ENCODE results near the gene PPIL1.

The PPIL1 gene

GRCh38 chr6:36885461-36886401 is 11.1 kb upstream of the PPIL1 start, which contains the start of gene C6orf89:
Gene C6orf89 (plus strand): TSS chr6:36885952. CDS start chr6:36899445, 13,493 bp downstream.
- Histone ChIP-seq H3K4me1 (ENCODE audit: control insufficient read depth, insufficient read depth, low read length) (peaks cover 6% of the 10 kb centered on the region), H3K36me3 (ENCODE audit: control insufficient read depth, insufficient read depth, low read length) (no peaks in the 10 kb centered on the region), H3K27me3 (ENCODE audit: control insufficient read depth, insufficient read depth, low read length) (no peaks in the 10 kb centered on the region), H3K9ac (ENCODE audit: low read length) (peak within 1 kb of the TSS; percentile 80), H3K4me3 (ENCODE audit: low read length) (peak within 1 kb of the TSS; percentile 66), H3K9me3 (ENCODE audit: control insufficient read depth, low read length) (no peaks in the 10 kb centered on the region)

GRCh38 chr6:36884610-36885009 is 10.0 kb upstream of the PPIL1 start:
- no peaks in the 10 kb centered on the region for H3K36me3 ChIP-seq (ENCODE audit: control insufficient read depth, insufficient read depth, low read length)
- H3K4me3 ChIP-seq (ENCODE audit: low read length), result no peak overlapping the region
- no peaks in the 10 kb centered on the region for H3K9me3 ChIP-seq (ENCODE audit: control insufficient read depth, low read length)
- H3K4me1 ChIP-seq (ENCODE audit: control insufficient read depth, insufficient read depth, low read length), result peaks cover 6% of the 10 kb centered on the region
- H3K27me3 ChIP-seq (ENCODE audit: control insufficient read depth, insufficient read depth, low read length), result no peaks in the 10 kb centered on the region
- H3K9ac ChIP-seq (ENCODE audit: low read length), result no peak overlapping the region

GRCh38 chr6:36875250-36875633 is 639 bp upstream of the PPIL1 start:
- peaks cover 3% of the 10 kb centered on the region for H3K4me1 ChIP-seq (ENCODE audit: control insufficient read depth, insufficient read depth, low read length)
- H3K4me3 ChIP-seq (ENCODE audit: low read length), result peak overlapping the region; percentile 49
- no peaks in the 10 kb centered on the region for H3K9me3 ChIP-seq (ENCODE audit: control insufficient read depth, low read length)
- H3K27me3 ChIP-seq (ENCODE audit: control insufficient read depth, insufficient read depth, low read length), result no peaks in the 10 kb centered on the region
- H3K36me3 ChIP-seq (ENCODE audit: control insufficient read depth, insufficient read depth, low read length), result no peaks in the 10 kb centered on the region
- H3K9ac ChIP-seq (ENCODE audit: low read length), result peak overlapping the region; percentile 79

GRCh38 chr6:36873612-36874442 is 776 bp downstream of the PPIL1 start:
- Histone ChIP-seq H3K36me3 (ENCODE audit: control insufficient read depth, insufficient read depth, low read length) (no peaks in the 10 kb centered on the region), H3K9ac (ENCODE audit: low read length) (peak overlapping the region; percentile 79), H3K27me3 (ENCODE audit: control insufficient read depth, insufficient read depth, low read length) (no peaks in the 10 kb centered on the region), H3K9me3 (ENCODE audit: control insufficient read depth, low read length) (no peaks in the 10 kb centered on the region), H3K4me3 (ENCODE audit: low read length) (peak overlapping the region; percentile 49), H3K4me1 (ENCODE audit: control insufficient read depth, insufficient read depth, low read length) (peaks cover 3% of the 10 kb centered on the region)

- Histone ChIP-seq H3K4me1 (ENCODE audit: control insufficient read depth, insufficient read depth, low read length) (peaks cover 3% of the 10 kb centered on the region), H3K36me3 (ENCODE audit: control insufficient read depth, insufficient read depth, low read length) (no peaks in the 10 kb centered on the region), H3K27me3 (ENCODE audit: control insufficient read depth, insufficient read depth, low read length) (no peaks in the 10 kb centered on the region), H3K9ac (ENCODE audit: low read length) (no peak overlapping the region), H3K4me3 (ENCODE audit: low read length) (no peak overlapping the region), H3K9me3 (ENCODE audit: control insufficient read depth, low read length) (no peaks in the 10 kb centered on the region)
These were observed 1.5 kb downstream of the PPIL1 start for GRCh38 chr6:36873115-36873514.

- Histone ChIP-seq H3K9ac (ENCODE audit: low read length) (no peak overlapping the region), H3K36me3 (ENCODE audit: control insufficient read depth, insufficient read depth, low read length) (no peaks in the 10 kb centered on the region), H3K4me1 (ENCODE audit: control insufficient read depth, insufficient read depth, low read length) (peaks cover 8% of the 10 kb centered on the region), H3K4me3 (ENCODE audit: low read length) (no peak overlapping the region), H3K9me3 (ENCODE audit: control insufficient read depth, low read length) (no peaks in the 10 kb centered on the region), H3K27me3 (ENCODE audit: control insufficient read depth, insufficient read depth, low read length) (no peaks in the 10 kb centered on the region)
These were observed 2.9 kb downstream of the PPIL1 start for GRCh38 chr6:36871686-36872085.

GRCh38 chr6:36867471-36868224 is 7.0 kb downstream of the PPIL1 start:
- no peak overlapping the region for H3K9ac ChIP-seq (ENCODE audit: low read length)

GRCh38 chr6:36865835-36866234 is 8.8 kb downstream of the PPIL1 start:
- Histone ChIP-seq H3K4me1 (ENCODE audit: control insufficient read depth, insufficient read depth, low read length) (peaks cover 4% of the 10 kb centered on the region), H3K9ac (ENCODE audit: low read length) (no peak overlapping the region), H3K36me3 (ENCODE audit: control insufficient read depth, insufficient read depth, low read length) (no peaks in the 10 kb centered on the region), H3K27me3 (ENCODE audit: control insufficient read depth, insufficient read depth, low read length) (no peaks in the 10 kb centered on the region), H3K4me3 (ENCODE audit: low read length) (no peak overlapping the region), H3K9me3 (ENCODE audit: control insufficient read depth, low read length) (no peaks in the 10 kb centered on the region)

More at GRCh38 chr6:36867471-36868224, 7.0 kb downstream of the PPIL1 start:
- Histone ChIP-seq H3K36me3 (ENCODE audit: control insufficient read depth, insufficient read depth, low read length) (no peaks in the 10 kb centered on the region), H3K27me3 (ENCODE audit: control insufficient read depth, insufficient read depth, low read length) (no peaks in the 10 kb centered on the region), H3K9me3 (ENCODE audit: control insufficient read depth, low read length) (no peaks in the 10 kb centered on the region), H3K4me3 (ENCODE audit: low read length) (no peak overlapping the region), H3K4me1 (ENCODE audit: control insufficient read depth, insufficient read depth, low read length) (peaks cover 4% of the 10 kb centered on the region)

GRCh38 chr6:36863670-36864540 is 10.7 kb downstream of the PPIL1 start:
- Histone ChIP-seq H3K9ac (ENCODE audit: low read length) (no peak overlapping the region), H3K27me3 (ENCODE audit: control insufficient read depth, insufficient read depth, low read length) (no peaks in the 10 kb centered on the region), H3K9me3 (ENCODE audit: control insufficient read depth, low read length) (no peaks in the 10 kb centered on the region), H3K4me3 (ENCODE audit: low read length) (no peak overlapping the region), H3K4me1 (ENCODE audit: control insufficient read depth, insufficient read depth, low read length) (peaks cover 4% of the 10 kb centered on the region), H3K36me3 (ENCODE audit: control insufficient read depth, insufficient read depth, low read length) (no peaks in the 10 kb centered on the region)

GRCh38 chr6:36862848-36863382 is 11.7 kb downstream of the PPIL1 start:
- H3K27me3 ChIP-seq (ENCODE audit: control insufficient read depth, insufficient read depth, low read length), result no peaks in the 10 kb centered on the region
- peaks cover 4% of the 10 kb centered on the region for H3K4me1 ChIP-seq (ENCODE audit: control insufficient read depth, insufficient read depth, low read length)
- no peak overlapping the region for H3K4me3 ChIP-seq (ENCODE audit: low read length)
- no peaks in the 10 kb centered on the region for H3K9me3 ChIP-seq (ENCODE audit: control insufficient read depth, low read length)
- H3K9ac ChIP-seq (ENCODE audit: low read length), result no peak overlapping the region
- no peaks in the 10 kb centered on the region for H3K36me3 ChIP-seq (ENCODE audit: control insufficient read depth, insufficient read depth, low read length)

Measured in mucosa of stomach (tissue), 1 donor.